WTC11 (cell line): ENCODE measurements around the gene STK40.

ENCODE experiments used
- ATF2 ChIP-seq: sonication (generic); formaldehyde crosslinking; IDR thresholded peaks from 2 replicates; pipeline ENCODE4 v1.8.1; 2022; ENCODE audit warnings: low read depth, missing genetic modification reagents, borderline replicate concordance
- ATF6 ChIP-seq: sonication (generic); formaldehyde crosslinking; IDR thresholded peaks from 2 replicates; pipeline ENCODE4 v1.8.1; 2023; ENCODE audit warnings: mild to moderate bottlenecking, missing genetic modification reagents
- CTCF ChIP-seq: fragments of 200-600 bp; IDR thresholded peaks from 2 replicates; pipeline ENCODE4 v1.8.0; 2022; ENCODE audit warnings: antibody characterized with exemption
- ELF4 ChIP-seq: sonication (generic); formaldehyde crosslinking; IDR thresholded peaks from 2 replicates; pipeline ENCODE4 v1.8.1; 2022; ENCODE audit warnings: low read depth, mild to moderate bottlenecking, moderate library complexity, missing genetic modification reagents
- HMGA2 ChIP-seq: fragments of 250-450 bp; sonication (Bioruptor Pico); IDR thresholded peaks from 2 replicates; pipeline ENCODE4 v1.4.0; 2021; ENCODE audit warnings: mild to moderate bottlenecking, moderate library complexity
- HMGXB4 ChIP-seq: sonication (generic); formaldehyde crosslinking; IDR thresholded peaks from 2 replicates; pipeline ENCODE4 v1.8.1; 2023; ENCODE audit warnings: mild to moderate bottlenecking, moderate library complexity, missing genetic modification reagents
- TEAD1 ChIP-seq: sonication (generic); formaldehyde crosslinking; IDR thresholded peaks from 2 replicates; pipeline ENCODE4 v1.8.0; 2022; ENCODE audit warnings: mild to moderate bottlenecking, missing genetic modification reagents
- ZBTB21 ChIP-seq: sonication (generic); formaldehyde crosslinking; IDR thresholded peaks from 2 replicates; pipeline ENCODE4 v1.8.1; 2023; ENCODE audit warnings: mild to moderate bottlenecking, missing genetic modification reagents, borderline replicate concordance

- no peak for TF ChIP-seq CTCF
- no peak for TF ChIP-seq ELF4 (CRISPR knock-in tag)
- TF ChIP-seq ATF6 (CRISPR knock-in tag) = no peak
- no peak for TF ChIP-seq ZBTB21
- no peak for TF ChIP-seq HMGA2
- no peak for TF ChIP-seq HMGXB4 (CRISPR knock-in tag)
- TF ChIP-seq TEAD1 = no peak
- no peak for TF ChIP-seq ATF2 (CRISPR knock-in tag)
These were observed 57.6 kb downstream of the STK40 start for GRCh38 chr1:36328088-36328480.
